ENCODE results near the gene PDCD6IP.
A peak's percentile ranks its signal among the peaks of the same experiment; 100 is the strongest.

The PDCD6IP gene

GRCh38 chr3:33874815-33875214 lies 76.4 kb downstream of the PDCD6IP start:
- no peak for TF ChIP-seq CTCF (IDR thresholded peaks at IDR 0.05; ENCODE audit: insufficient read depth, low read depth, low read length, missing control alignments)
- no peak for DNase-seq (ENCODE audit: low read depth)
- H3K4me3 ChIP-seq (ENCODE audit: low read length): no peak overlapping the region

GRCh38 chr3:33875680-33876079 lies 77.2 kb downstream of the PDCD6IP start:
- H3K4me3 ChIP-seq (ENCODE audit: low read length): no peak overlapping the region
- TF ChIP-seq CTCF (IDR thresholded peaks at IDR 0.05; ENCODE audit: insufficient read depth, low read depth, low read length, missing control alignments): no peak
- no peak for DNase-seq (ENCODE audit: low read depth)

GRCh38 chr3:33877187-33877586 lies 78.8 kb downstream of the PDCD6IP start:
- TF ChIP-seq CTCF (IDR thresholded peaks at IDR 0.05; ENCODE audit: insufficient read depth, low read depth, low read length, missing control alignments): no peak
- no peak overlapping the region for H3K4me3 ChIP-seq (ENCODE audit: low read length)
- no peak for DNase-seq (ENCODE audit: low read depth)

GRCh38 chr3:33879540-33879939 lies 81.1 kb downstream of the PDCD6IP start:
- no peak for DNase-seq (ENCODE audit: low read depth)
- TF ChIP-seq CTCF (IDR thresholded peaks at IDR 0.05; ENCODE audit: insufficient read depth, low read depth, low read length, missing control alignments): no peak
- H3K4me3 ChIP-seq (ENCODE audit: low read length): no peak overlapping the region

GRCh38 chr3:33881156-33882064 lies 83.0 kb downstream of the PDCD6IP start:
- H3K4me3 ChIP-seq (ENCODE audit: low read length): no peak overlapping the region
- no peak for TF ChIP-seq CTCF (IDR thresholded peaks at IDR 0.05; ENCODE audit: insufficient read depth, low read depth, low read length, missing control alignments)
- DNase-seq (ENCODE audit: low read depth): peak; percentile 61

GRCh38 chr3:33882296-33882695 lies 83.9 kb downstream of the PDCD6IP start:
- no peak overlapping the region for H3K4me3 ChIP-seq (ENCODE audit: low read length)
- no peak for TF ChIP-seq CTCF (IDR thresholded peaks at IDR 0.05; ENCODE audit: insufficient read depth, low read depth, low read length, missing control alignments)
- no peak for DNase-seq (ENCODE audit: low read depth)

- H3K4me3 ChIP-seq (ENCODE audit: low read length): no peak overlapping the region
- DNase-seq (ENCODE audit: low read depth): peak; percentile 47
- TF ChIP-seq CTCF (IDR thresholded peaks at IDR 0.05; ENCODE audit: insufficient read depth, low read depth, low read length, missing control alignments): peak; percentile 78
Measured at GRCh38 chr3:33883538-33883950, 85.1 kb downstream of the PDCD6IP start.
